IPS-18c (cell line): ENCODE data around the gene TP53RK.

Experiments used
- H3K4me3 ChIP-seq: 2 replicates; pipeline ENCODE4 v1.7.0; 2013; ENCODE audit warnings: low read depth, mild to moderate bottlenecking, low read length, moderate library complexity; ENCODE audit not compliant: insufficient read depth
- H3K9me3 ChIP-seq: one replicate; pipeline ENCODE4 v1.6.1; 2013; ENCODE audit warnings: mild to moderate bottlenecking, low read length, moderate library complexity; ENCODE audit not compliant: control insufficient read depth, insufficient read depth

Gene TP53RK

GRCh38 chr20:46650575-46651090 lies 38.6 kb downstream of the TP53RK start:
- H3K9me3 ChIP-seq = no peaks in the 10 kb centered on the region
- peak overlapping the region; percentile 47; the same call in 1 of the 2 replicates for H3K4me3 ChIP-seq

- Histone ChIP-seq H3K9me3 (no peaks in the 10 kb centered on the region), H3K4me3 (no peak overlapping the region)
Measured at GRCh38 chr20:46649965-46650542, 39.2 kb downstream of the TP53RK start.

- Histone ChIP-seq H3K4me3 (no peak overlapping the region), H3K9me3 (no peaks in the 10 kb centered on the region)
Measured at GRCh38 chr20:46649650-46649949, 39.6 kb downstream of the TP53RK start.

GRCh38 chr20:46648903-46649649 lies 40.2 kb downstream of the TP53RK start:
- H3K9me3 ChIP-seq = no peaks in the 10 kb centered on the region
- H3K4me3 ChIP-seq = no peak overlapping the region

- Histone ChIP-seq H3K4me3 (no peak overlapping the region), H3K9me3 (no peaks in the 10 kb centered on the region)
Measured at GRCh38 chr20:46647469-46647868, 41.8 kb downstream of the TP53RK start.

- H3K4me3 ChIP-seq = no peak overlapping the region
Measured at GRCh38 chr20:46646659-46647380, 42.4 kb downstream of the TP53RK start.

GRCh38 chr20:46646122-46646521 lies 43.1 kb downstream of the TP53RK start:
- Histone ChIP-seq H3K4me3 (no peak overlapping the region), H3K9me3 (no peaks in the 10 kb centered on the region)

More at GRCh38 chr20:46646659-46647380, 42.4 kb downstream of the TP53RK start:
- H3K9me3 ChIP-seq = no peaks in the 10 kb centered on the region

- H3K4me3 ChIP-seq = no peak overlapping the region
- H3K9me3 ChIP-seq = no peaks in the 10 kb centered on the region
Measured at GRCh38 chr20:46644733-46645132, 44.5 kb downstream of the TP53RK start.

GRCh38 chr20:46644160-46644559 lies 45.1 kb downstream of the TP53RK start:
- Histone ChIP-seq H3K9me3 (no peaks in the 10 kb centered on the region), H3K4me3 (no peak overlapping the region)

- H3K9me3 ChIP-seq = no peaks in the 10 kb centered on the region
Measured at GRCh38 chr20:46642969-46643343, 46.3 kb downstream of the TP53RK start.

GRCh38 chr20:46642265-46642968 lies 46.8 kb downstream of the TP53RK start:
- no peak overlapping the region for H3K4me3 ChIP-seq
- H3K9me3 ChIP-seq = no peaks in the 10 kb centered on the region

More at GRCh38 chr20:46642969-46643343, 46.3 kb downstream of the TP53RK start:
- H3K4me3 ChIP-seq = no peak overlapping the region

- Histone ChIP-seq H3K9me3 (no peaks in the 10 kb centered on the region), H3K4me3 (no peak overlapping the region)
Measured at GRCh38 chr20:46641424-46641823, 47.8 kb downstream of the TP53RK start.

GRCh38 chr20:46640536-46641311 lies 48.5 kb downstream of the TP53RK start:
- Histone ChIP-seq H3K4me3 (no peak overlapping the region), H3K9me3 (no peaks in the 10 kb centered on the region)

GRCh38 chr20:46640044-46640443 lies 49.2 kb downstream of the TP53RK start:
- Histone ChIP-seq H3K4me3 (no peak overlapping the region), H3K9me3 (no peaks in the 10 kb centered on the region)

- no peak overlapping the region for H3K4me3 ChIP-seq
- no peaks in the 10 kb centered on the region for H3K9me3 ChIP-seq
Measured at GRCh38 chr20:46639587-46639986, 49.7 kb downstream of the TP53RK start.

GRCh38 chr20:46638898-46639274 lies 50.4 kb downstream of the TP53RK start:
- Histone ChIP-seq H3K9me3 (no peaks in the 10 kb centered on the region), H3K4me3 (no peak overlapping the region)
